Thyroid gland (tissue), 4 donors: ENCODE results near the gene DRC1.

Experiments
- CTCF ChIP-seq, 6 experiments: fragments of 200-600 bp in 3 of 6; fragments of 450-650 bp in 3 of 6; sonication (generic) in 3 of 6; IDR thresholded peaks; one replicate each; pipeline ENCODE4 v1.5.1; 2016 to 2019; ENCODE audit warnings: antibody characterized with exemption in 6 of 6, mild to moderate bottlenecking in 2 of 6, inconsistent platforms in 1 of 6, moderate library complexity in 1 of 6
- POLR2A ChIP-seq, 2 donors: fragments of 450-650 bp; IDR thresholded peaks; one replicate each; pipeline ENCODE4 v1.6.1; 2017; ENCODE audit warnings: antibody characterized with exemption in 2 of 2, mild to moderate bottlenecking in 2 of 2, moderate library complexity in 1 of 2

GRCh38 chr2:26423750-26424149, 22.0 kb downstream of the DRC1 start:
- TF ChIP-seq CTCF (IDR thresholded peaks at IDR 0.05) (no peak), POLR2A (IDR thresholded peaks at IDR 0.05) (no peak)
